Measurements from ENCODE around the gene SIN3A. TPM values are rescaled to one million over a fixed set of nuclear protein-coding genes. Genes with fewer than 3 reads are reported as not detected.

The SIN3A gene
- total and polyA plus RNA-seq, 2 experiments from 2014 or later = 24.3 to 73.0 TPM

GRCh38 chr15:75455982-75456531 is 4.6 kb upstream of the SIN3A start:
- Mint-ChIP-seq H3K4me1 (peaks cover 15% of the 10 kb centered on the region), H3K27ac (peak overlapping the region; percentile 85), H3K4me3 (peak overlapping the region; percentile 96), H3K27me3 (ENCODE audit: insufficient read depth, low read depth, poor library complexity) (peaks cover 25% of the 10 kb centered on the region), H3K36me3 (ENCODE audit: low read depth) (no peaks in the 10 kb centered on the region; the same call in 2 of the 3 replicates), H3K9me3 (no peaks in the 10 kb centered on the region; the same call in 2 of the 3 replicates)
- ATAC-seq (no peak), DNase-seq (ENCODE audit: low spot score) (peak; percentile 71)
- Histone ChIP-seq H3K27me3 (ENCODE audit: insufficient read depth) (no peaks in the 10 kb centered on the region), H3K4me3 (peak overlapping the region; percentile 92), H3F3A (replicated peaks; ENCODE audit: low read depth) (peaks cover 20% of the 10 kb centered on the region), H3K9me2 (ENCODE audit: insufficient read depth) (no peaks in the 10 kb centered on the region), H2AFZ (peak overlapping the region; percentile 87; the same call in 1 of the 2 replicates), H3K4me1 (ENCODE audit: insufficient read depth) (peaks cover 11% of the 10 kb centered on the region), H3K79me2 (replicated peaks; ENCODE audit: insufficient read depth) (peaks cover 11% of the 10 kb centered on the region; the same call in 1 of the 2 replicates), H3K4me2 (peak overlapping the region; percentile 86), H3K27ac (ENCODE audit: low read depth) (peak overlapping the region; percentile 94), H4K20me1 (replicated peaks; ENCODE audit: insufficient read depth) (no peaks in the 10 kb centered on the region), H3K36me3 (ENCODE audit: insufficient read depth) (no peaks in the 10 kb centered on the region)
- TF ChIP-seq ZNF114 (CRISPR knock-in tag; IDR thresholded peaks at IDR 0.05) = no peak
- no peak for TF ChIP-seq CTCF (conservative IDR thresholded peaks at IDR 0.05; ENCODE audit: low read depth in 2 of 2)
- no peak for TF ChIP-seq CREB1 (CRISPR knock-in tag; IDR thresholded peaks at IDR 0.05; ENCODE audit: low read depth)
- TF ChIP-seq JUNB (IDR thresholded peaks at IDR 0.05; ENCODE audit: unreplicated experiment) = no peak
- no peak for TF ChIP-seq POLR2AphosphoS5 (IDR thresholded peaks at IDR 0.05; ENCODE audit: low read depth)
- TF ChIP-seq STAT1 (IDR thresholded peaks at IDR 0.05; ENCODE audit: unreplicated experiment) = no peak
- TF ChIP-seq REST (IDR thresholded peaks at IDR 0.05; ENCODE audit: unreplicated experiment) = no peak
- TF ChIP-seq, protein P1, sequence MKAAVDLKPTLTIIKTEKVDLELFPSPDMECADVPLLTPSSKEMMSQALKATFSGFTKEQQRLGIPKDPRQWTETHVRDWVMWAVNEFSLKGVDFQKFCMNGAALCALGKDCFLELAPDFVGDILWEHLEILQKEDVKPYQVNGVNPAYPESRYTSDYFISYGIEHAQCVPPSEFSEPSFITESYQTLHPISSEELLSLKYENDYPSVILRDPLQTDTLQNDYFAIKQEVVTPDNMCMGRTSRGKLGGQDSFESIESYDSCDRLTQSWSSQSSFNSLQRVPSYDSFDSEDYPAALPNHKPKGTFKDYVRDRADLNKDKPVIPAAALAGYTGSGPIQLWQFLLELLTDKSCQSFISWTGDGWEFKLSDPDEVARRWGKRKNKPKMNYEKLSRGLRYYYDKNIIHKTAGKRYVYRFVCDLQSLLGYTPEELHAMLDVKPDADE (IDR thresholded peaks at IDR 0.05) = no peak

Data from GM23338 (cell line).